ENCODE measurements around the gene QSOX1.
A peak's percentile ranks its signal among the peaks of the same experiment; 100 is the strongest.

Gene QSOX1

DNA sequence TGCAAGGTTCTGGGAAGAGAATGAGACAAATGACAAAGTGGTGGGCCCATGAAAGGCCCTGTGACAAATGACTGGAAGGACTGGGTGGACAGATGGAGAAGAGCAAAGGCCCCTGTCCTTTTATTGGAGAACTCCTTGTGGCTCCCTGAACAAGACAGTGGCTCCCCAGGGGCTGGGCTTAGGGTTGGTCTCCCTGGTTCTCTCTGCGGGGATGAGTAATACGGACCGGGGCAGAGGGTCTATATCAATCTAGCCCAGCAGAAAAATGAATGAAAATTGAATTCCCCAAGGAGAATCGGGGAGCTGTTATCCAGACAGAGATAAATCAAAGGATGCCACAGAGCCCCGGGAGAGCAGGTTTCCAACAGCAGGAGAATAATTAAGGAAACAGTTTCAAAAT lies 70.2 kb downstream of the QSOX1 start:
- DNase-seq (ENCODE audit: low read depth), result no peak
- H3K4me3 ChIP-seq (ENCODE audit: low read depth, low read length), result no peak overlapping the region
- no peak for TF ChIP-seq CTCF (IDR thresholded peaks at IDR 0.05; ENCODE audit: control insufficient read depth, extremely low read depth, insufficient read depth)

GRCh38 chr1:180225403-180225802 lies 70.7 kb downstream of the QSOX1 start:
- no peak for DNase-seq (ENCODE audit: low read depth)
- no peak for TF ChIP-seq CTCF (IDR thresholded peaks at IDR 0.05; ENCODE audit: control insufficient read depth, extremely low read depth, insufficient read depth)
- H3K4me3 ChIP-seq (ENCODE audit: low read depth, low read length), result no peak overlapping the region

GRCh38 chr1:180227861-180228647 lies 73.4 kb downstream of the QSOX1 start:
- no peak for DNase-seq (ENCODE audit: low read depth)
- no peak overlapping the region for H3K4me3 ChIP-seq (ENCODE audit: low read depth, low read length)

GRCh38 chr1:180228648-180229482 lies 74.2 kb downstream of the QSOX1 start:
- TF ChIP-seq CTCF (IDR thresholded peaks at IDR 0.05; ENCODE audit: control insufficient read depth, extremely low read depth, insufficient read depth), result no peak
- DNase-seq (ENCODE audit: low read depth), result no peak
- peak overlapping the region; percentile 58 for H3K4me3 ChIP-seq (ENCODE audit: low read depth, low read length)

More at GRCh38 chr1:180227861-180228647, 73.4 kb downstream of the QSOX1 start:
- TF ChIP-seq CTCF (IDR thresholded peaks at IDR 0.05; ENCODE audit: control insufficient read depth, extremely low read depth, insufficient read depth), result no peak

DNA sequence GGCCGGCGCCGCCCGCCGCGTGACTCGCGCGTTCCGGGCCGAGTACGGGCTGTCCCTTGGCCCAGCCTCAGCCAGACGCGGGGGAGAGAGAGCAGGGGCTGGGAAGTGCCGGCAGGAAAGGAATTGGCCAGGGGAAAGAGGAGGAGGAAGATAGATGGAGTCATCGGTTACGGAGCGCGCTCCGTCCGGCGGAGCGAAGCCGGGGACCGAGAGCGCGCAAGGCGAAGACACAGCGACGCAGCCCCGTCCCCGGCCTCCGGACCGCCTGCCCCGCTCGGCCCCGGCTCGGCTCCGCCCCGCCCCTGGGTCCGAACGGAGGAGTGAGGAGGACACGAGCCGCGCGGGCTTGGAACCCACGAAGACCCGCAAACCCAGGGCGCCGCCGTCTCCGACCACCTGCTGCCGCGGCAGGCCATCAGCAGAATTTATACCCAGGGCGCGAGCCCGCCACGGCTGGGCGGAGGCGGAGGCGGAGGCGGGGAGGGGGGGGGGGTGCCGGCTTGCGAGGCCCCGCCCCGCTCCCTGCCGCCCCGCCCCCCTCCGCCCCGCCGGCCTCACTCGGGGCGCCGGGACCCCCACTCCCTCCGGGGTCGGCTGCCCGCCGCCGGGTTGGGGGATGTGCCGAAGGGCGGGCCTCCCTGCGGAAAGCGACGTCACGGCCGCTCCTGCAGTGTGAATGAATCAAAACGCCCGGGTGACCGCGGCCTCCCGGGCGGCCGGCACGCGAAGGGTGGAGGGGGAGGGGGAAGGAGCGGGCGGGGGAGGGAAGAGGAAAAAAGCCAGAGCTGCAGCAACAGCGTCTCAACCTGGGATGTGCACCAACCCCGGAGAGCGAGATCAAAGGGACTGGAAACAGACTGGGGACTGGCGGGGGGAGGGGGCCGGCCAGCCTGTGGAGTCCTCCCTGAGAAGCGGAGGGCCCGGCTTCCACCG lies 75.1 kb downstream of the QSOX1 start, which contains the start of gene LHX4:
Gene LHX4 (plus strand): TSS at position 782 of the 933 bp plus-strand sequence. CDS start 266 bp downstream, outside the sequence.
- no peak for DNase-seq (ENCODE audit: low read depth)
- peak within 1 kb of the TSS; percentile 58 for H3K4me3 ChIP-seq (ENCODE audit: low read depth, low read length)
- TF ChIP-seq CTCF (IDR thresholded peaks at IDR 0.05; ENCODE audit: control insufficient read depth, extremely low read depth, insufficient read depth), result no peak

DNA sequence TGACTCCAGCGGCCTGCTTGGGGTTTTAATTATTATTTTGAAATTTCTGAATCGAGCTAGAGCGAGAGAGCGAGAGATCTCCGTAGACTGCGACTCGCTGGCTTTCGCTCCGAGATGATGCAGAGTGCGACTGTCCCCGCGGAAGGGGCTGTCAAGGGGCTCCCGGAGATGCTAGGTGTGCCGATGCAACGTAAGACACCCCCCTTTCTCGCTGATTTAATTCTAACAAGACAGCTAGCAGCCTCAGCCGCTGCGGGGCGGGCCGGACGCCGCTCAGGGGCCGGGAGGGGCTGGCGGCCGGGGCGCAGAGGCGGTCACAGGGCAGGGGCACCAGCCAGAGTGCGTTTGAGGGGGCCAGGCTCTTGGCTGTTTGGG lies 75.7 kb downstream of the QSOX1 start:
- TF ChIP-seq CTCF (IDR thresholded peaks at IDR 0.05; ENCODE audit: control insufficient read depth, extremely low read depth, insufficient read depth), result no peak
- no peak for DNase-seq (ENCODE audit: low read depth)
- peak overlapping the region; percentile 58 for H3K4me3 ChIP-seq (ENCODE audit: low read depth, low read length)
